Adrenal gland (tissue), 5 donors: ENCODE measurements around the gene DPH1.

Experiments used
- CTCF ChIP-seq, 6 experiments: fragments of 450-650 bp in 4 of 6; fragments of 200-600 bp in 2 of 6; sonication (generic) in 1 of 6; IDR thresholded peaks; 1 replicate in 5 of 6; 2 replicates in 1 of 6; pipeline versions ENCODE4 v1.5.1 to v1.8.0; 2016 to 2021; ENCODE audit warnings: antibody characterized with exemption in 6 of 6, mild to moderate bottlenecking in 2 of 6, moderate library complexity in 1 of 6
- POLR2A ChIP-seq, 2 donors: fragments of 450-650 bp; IDR thresholded peaks; one replicate each; pipeline ENCODE4 v1.6.1; 2017; ENCODE audit warnings: antibody characterized with exemption in 2 of 2, mild to moderate bottlenecking in 2 of 2, moderate library complexity in 1 of 2
- donor health status: DM: no; HTN: no; CAD: no.

DNA sequence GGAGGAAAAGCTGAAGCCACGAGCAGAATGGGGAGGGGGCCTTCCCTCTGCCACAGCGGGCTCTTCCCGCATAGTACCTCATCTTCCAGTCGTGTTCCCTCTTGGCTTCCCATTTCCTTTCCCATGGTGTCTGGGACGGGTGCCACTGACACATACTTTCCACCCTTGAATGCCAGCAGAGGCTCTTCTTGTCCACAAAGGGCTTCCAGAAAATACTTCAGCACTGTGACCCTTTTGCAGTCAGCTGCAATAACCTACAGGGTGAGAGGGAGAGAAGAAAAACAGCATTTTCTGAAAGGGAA is 55.6 kb downstream of the DPH1 start:
- no peak for TF ChIP-seq CTCF (IDR thresholded peaks at IDR 0.05)
- no peak for TF ChIP-seq POLR2A (IDR thresholded peaks at IDR 0.05)
